H1 (cell line): ENCODE data around the gene THUMPD3. TPM values are rescaled to one million over a fixed set of nuclear protein-coding genes. Genes with fewer than 3 reads are reported as not detected.

Experiments
- CTCF ChIA-PET: fragments of 300-600 bp; sonication (Branson Sonifier 250); formaldehyde crosslinking; loops from one replicate; lab custom pipeline; 2021; ENCODE audit not compliant: partially characterized antibody; lab: Charles Lee
- POLR2A ChIA-PET: fragments of 300-600 bp; sonication (Branson Sonifier 250); formaldehyde crosslinking; loops from one replicate; lab custom pipeline; 2021; ENCODE audit warnings: inconsistent platforms; ENCODE audit not compliant: partially characterized antibody; lab: Charles Lee
- DNase-seq, 2 experiments: peaks; one replicate each; pipeline versions ENCODE4 v3.0.0 to v3.0.0-alpha.2; 2010 to 2022; ENCODE audit warnings: low spot score in 2 of 2, low read depth in 1 of 2, mixed read lengths in 1 of 2
- FAIRE-seq: peaks from 2 replicates; lab custom pipeline; 2011; peaks lifted over from hg19 to GRCh38; lab: Jason Lieb, UNC
- H2AFZ ChIP-seq: 2 replicates; pipeline ENCODE4 v1.8.1; 2012; ENCODE audit warnings: low read length, inconsistent platforms
- H2AK5ac ChIP-seq: 2 replicates; pipeline ENCODE4 v1.6.1; 2013; ENCODE audit warnings: low read depth, low read length
- H2BK120ac ChIP-seq: replicated peaks from 2 replicates; pipeline ENCODE3; 2013; ENCODE audit warnings: low read depth, low read length, inconsistent platforms
- H2BK12ac ChIP-seq: 2 replicates; pipeline ENCODE4 v1.6.1; 2013; ENCODE audit warnings: low read depth, low read length
- H2BK15ac ChIP-seq: 2 replicates; pipeline ENCODE4 v1.6.1; 2013; ENCODE audit warnings: low read length
- H2BK20ac ChIP-seq: 2 replicates; pipeline ENCODE4 v1.6.1; 2013; ENCODE audit warnings: low read length
- H2BK5ac ChIP-seq: 2 replicates; pipeline ENCODE4 v1.6.1; 2013; ENCODE audit warnings: low read depth, low read length
- H3K14ac ChIP-seq: 2 replicates; pipeline ENCODE4 v1.6.1; 2013; ENCODE audit warnings: inconsistent platforms; ENCODE audit not compliant: insufficient read length
- H3K18ac ChIP-seq: 2 replicates; pipeline ENCODE4 v1.6.1; 2013; ENCODE audit warnings: low read length; ENCODE audit errors: extremely low read depth
- H3K23ac ChIP-seq: 2 replicates; pipeline ENCODE4 v1.6.1; 2013; ENCODE audit warnings: inconsistent platforms; ENCODE audit not compliant: insufficient read length
- H3K23me2 ChIP-seq: 2 replicates; pipeline ENCODE4 v1.6.1; 2013; ENCODE audit warnings: low read depth, low read length
- H3K27ac ChIP-seq: 2 replicates; pipeline ENCODE4 v1.6.1; 2011; ENCODE audit warnings: low read depth, low read length, inconsistent platforms
- H3K27me3 ChIP-seq, 4 experiments: replicated peaks in 1 of 4; 1 replicate in 1 of 4; 2 replicates in 3 of 4; pipeline versions ENCODE4 v1.6.1 to v1.8.1; 2011 to 2013; ENCODE audit warnings: low read length in 3 of 4, mild to moderate bottlenecking in 3 of 4, inconsistent platforms in 2 of 4, mixed read lengths in 2 of 4, moderate library complexity in 1 of 4; ENCODE audit not compliant: control insufficient read depth in 3 of 4, insufficient read depth in 3 of 4; ENCODE audit errors: extremely low read depth in 1 of 4
- H3K36me3 ChIP-seq, 4 experiments: 2 replicates each; pipeline versions ENCODE4 v1.6.1 to v1.8.1; 2011 to 2013; ENCODE audit warnings: mild to moderate bottlenecking in 4 of 4, low read length in 3 of 4, moderate library complexity in 2 of 4, control low read depth in 1 of 4, inconsistent platforms in 1 of 4; ENCODE audit not compliant: insufficient read depth in 4 of 4, control insufficient read depth in 2 of 4
- H3K4ac ChIP-seq: replicated peaks from 2 replicates; pipeline ENCODE3; 2013; ENCODE audit warnings: low read length, low read depth, mixed read lengths, inconsistent platforms; ENCODE audit not compliant: insufficient read length
- H3K4me1 ChIP-seq, 4 experiments: replicated peaks in 1 of 4; 1 replicate in 1 of 4; 2 replicates in 3 of 4; pipeline versions ENCODE4 v1.6.1 to v1.8.1; 2011 to 2013; ENCODE audit warnings: low read length in 3 of 4, inconsistent platforms in 2 of 4, mixed read lengths in 1 of 4; ENCODE audit not compliant: insufficient read depth in 4 of 4, control insufficient read depth in 3 of 4
- H3K4me2 ChIP-seq, 2 experiments: 2 replicates each; pipeline versions ENCODE4 v1.6.1 to v1.8.1; 2011 to 2013; ENCODE audit warnings: low read depth in 2 of 2, low read length in 2 of 2, control low read depth in 1 of 2, inconsistent platforms in 1 of 2, mild to moderate bottlenecking in 1 of 2; ENCODE audit not compliant: insufficient read depth in 1 of 2
- H3K4me3 ChIP-seq, 4 experiments: fragments of 200-600, 300-600 bp in 1 of 4; sonication (generic), shearing (Covaris generic), sonication (Bioruptor Twin) in 1 of 4; 2 replicates each; pipeline versions ENCODE4 v1.5.1 to v1.8.1; 2011 to 2016; ENCODE audit warnings: low read length in 4 of 4, low read depth in 3 of 4, control low read depth in 2 of 4, inconsistent platforms in 2 of 4, mild to moderate bottlenecking in 2 of 4, mixed read lengths in 1 of 4, moderate library complexity in 1 of 4; ENCODE audit not compliant: insufficient read depth in 2 of 4; ENCODE audit errors: extremely low read depth in 1 of 4
- H3K56ac ChIP-seq: replicated peaks from 2 replicates; pipeline ENCODE3; 2013; ENCODE audit warnings: low read depth, mild to moderate bottlenecking, mixed read lengths, low read length, inconsistent platforms; ENCODE audit not compliant: insufficient read length
- H3K79me1 ChIP-seq: 2 replicates; pipeline ENCODE4 v1.6.1; 2013; ENCODE audit warnings: low read depth, low read length, control low read depth
- H3K79me2 ChIP-seq, 2 experiments: 2 replicates each; pipeline versions ENCODE4 v1.6.1 to v1.8.1; 2012 to 2013; ENCODE audit warnings: low read length in 2 of 2, mild to moderate bottlenecking in 2 of 2, inconsistent platforms in 1 of 2; ENCODE audit not compliant: insufficient read depth in 2 of 2, control insufficient read depth in 1 of 2
- H3K9ac ChIP-seq, 4 experiments: replicated peaks in 1 of 4; 1 replicate in 1 of 4; 2 replicates in 3 of 4; pipeline versions ENCODE4 v1.6.1 to v1.8.1; 2011 to 2013; ENCODE audit warnings: low read depth in 3 of 4, low read length in 3 of 4, control low read depth in 2 of 4, mild to moderate bottlenecking in 2 of 4, moderate library complexity in 2 of 4, inconsistent platforms in 1 of 4; ENCODE audit errors: extremely low read depth in 1 of 4
- H3K9me3 ChIP-seq, 2 experiments: 2 replicates each; pipeline versions ENCODE4 v1.6.1 to v1.8.1; 2012 to 2013; ENCODE audit warnings: mild to moderate bottlenecking in 2 of 2, moderate library complexity in 2 of 2, control low read depth in 1 of 2, inconsistent platforms in 1 of 2, low read depth in 1 of 2, low read length in 1 of 2, mixed read lengths in 1 of 2; ENCODE audit not compliant: insufficient read depth in 2 of 2
- H4K20me1 ChIP-seq, 2 experiments: replicated peaks in 1 of 2; 2 replicates each; pipeline versions ENCODE3 to v1.8.1; 2011 to 2013; ENCODE audit warnings: inconsistent platforms in 2 of 2, low read length in 2 of 2, mild to moderate bottlenecking in 1 of 2; ENCODE audit not compliant: insufficient read depth in 2 of 2, control insufficient read depth in 1 of 2
- H4K5ac ChIP-seq: 2 replicates; pipeline ENCODE4 v1.6.1; 2013; ENCODE audit warnings: low read length, low read depth, mixed read lengths, inconsistent platforms; ENCODE audit not compliant: insufficient read length
- H4K8ac ChIP-seq: 2 replicates; pipeline ENCODE4 v1.8.0; 2013; ENCODE audit warnings: mild to moderate bottlenecking, moderate library complexity, low read length, inconsistent platforms; ENCODE audit not compliant: insufficient read depth; ENCODE audit errors: extremely low read depth
- H4K91ac ChIP-seq: replicated peaks from 2 replicates; pipeline ENCODE3; 2013; ENCODE audit warnings: low read length, mixed read lengths, inconsistent platforms; ENCODE audit not compliant: insufficient read length
- BRCA1 ChIP-seq: IDR thresholded peaks from 2 replicates; pipeline ENCODE4 v1.6.1; 2012; ENCODE audit warnings: low read depth, low read length, improper control_type of control experiment
- CTBP2 ChIP-seq: IDR thresholded peaks from 2 replicates; pipeline ENCODE4 v1.7.0; 2011; ENCODE audit warnings: borderline replicate concordance, mild to moderate bottlenecking, moderate library complexity, mixed read lengths, low read length; ENCODE audit not compliant: insufficient read depth, insufficient read length
- JUN ChIP-seq: IDR thresholded peaks from 2 replicates; pipeline ENCODE4 v1.6.1; 2011; ENCODE audit warnings: low read depth, mild to moderate bottlenecking, improper control_type of control experiment, low read length
- KDM5A ChIP-seq: fragments of 200-600 bp; IDR thresholded peaks from 2 replicates; pipeline ENCODE4 v1.7.1; 2012; ENCODE audit warnings: mild to moderate bottlenecking, low read length, inconsistent platforms, mixed read lengths
- RNF2 ChIP-seq: fragments of 200-900, 300-1000 bp; sonication (generic); IDR thresholded peaks from 2 replicates; pipeline ENCODE4 v1.7.1; 2016; ENCODE audit warnings: borderline replicate concordance, low read depth, mild to moderate bottlenecking, antibody characterized with exemption, low read length; ENCODE audit not compliant: poor library complexity, severe bottlenecking; ENCODE audit errors: missing control alignments
- SAP30 ChIP-seq: fragments of 300-600 bp; sonication (generic); IDR thresholded peaks from 2 replicates; pipeline ENCODE4 v1.7.1; 2012; ENCODE audit warnings: low read length, moderate library complexity, mild to moderate bottlenecking, inconsistent platforms; ENCODE audit not compliant: insufficient read depth, insufficient replicate concordance
- WGBS, 2 experiments: shearing (Covaris generic) in 1 of 2; methylation state at CpG; one replicate each; pipeline versions ENCODE4 v1.1.6 to v1.1.7; 2013 to 2015; ENCODE audit warnings: low lambda C conversion rate in 2 of 2, mixed read lengths in 2 of 2, inconsistent platforms in 1 of 2, low coverage in 1 of 2, missing lambda C conversion rate in 1 of 2; ENCODE audit not compliant: insufficient replicate concordance in 2 of 2, insufficient coverage in 1 of 2, insufficient read length in 1 of 2; ENCODE audit errors: extremely low coverage in 1 of 2, missing lambda C conversion rate in 1 of 2; 5-methylcytosine and 5-hydroxymethylcytosine counted together
- polyA plus RNA-seq, 7 experiments: library from polyadenylated mRNA; depleted of rRNA in 3 of 7; stranded (reverse) in 5 of 7; unstranded in 2 of 7; fragments of >200 nt in 5 of 7; fragments of 200-250 nt in 2 of 7; gene quantifications; 1 replicate in 5 of 7; 2 replicates in 1 of 7; 4 replicates in 1 of 7; pipeline versions ENCODE4 v1.2.1 to v1.2.3, GENCODE V29; 2011 to 2013; ENCODE audit warnings: missing spikeins in 2 of 7, mixed read lengths in 2 of 7
- total RNA-seq: library from RNA; stranded (reverse); fragmentation: NEBNext Ultra II Directional; extraction: Animal tissue kit (Norgen Biotek cat#: 25700); gene quantifications from 2 replicates; pipeline ENCODE4 v1.2.1, GENCODE V29; 2021
- TF ChIP-seq, protein P1 (sequence below): IDR thresholded peaks from 2 replicates; pipeline ENCODE4 v1.6.1; 2012; ENCODE audit warnings: inconsistent platforms

The THUMPD3 gene
- total and polyA plus RNA-seq, 2 of the 8 experiments (the other 6 are each of a cell fraction or from before 2014, with no cell fraction given) = 26.7 to 68.9 TPM

DNA sequence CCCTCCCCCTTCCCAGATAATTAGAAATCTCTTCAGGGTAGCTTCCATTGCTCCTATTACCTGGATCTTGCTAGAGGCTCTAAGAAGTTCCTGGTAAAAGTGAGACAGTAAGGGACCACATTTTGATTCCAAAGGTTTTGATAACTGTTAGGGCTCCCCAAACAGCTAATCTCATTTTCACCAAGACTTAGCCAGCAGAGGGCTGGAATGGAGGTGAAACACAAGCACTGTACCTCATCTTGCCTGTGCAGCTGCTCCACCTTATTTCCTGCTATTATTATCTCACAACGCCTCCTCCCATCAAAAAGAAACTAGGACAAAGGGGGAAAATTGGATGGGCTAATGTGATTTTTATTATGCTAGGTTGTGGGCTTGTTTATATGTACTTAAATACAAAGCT, 41.8 kb downstream of the THUMPD3 start:
- peaks cover 3% of the 10 kb centered on the region; the same call in 1 of the 2 replicates for H3K23me2 ChIP-seq
- no peak overlapping the region for H2AFZ ChIP-seq
- H3K23ac ChIP-seq = no peak overlapping the region
- peak overlapping the region; percentile 36 to 89 for H3K4me2 ChIP-seq
- H4K5ac ChIP-seq = peak overlapping the region; percentile 18
- CTCF ChIA-PET = interaction anchor here (0.6 to 1.7 kb wide), 5 partner anchors 10 to 676 kb away, joined by 3 to 6 read pairs (median 3); no protein-coding TSS in a partner anchor
- no peak overlapping the region for H2AK5ac ChIP-seq
- peaks cover 12 to 15% of the 10 kb centered on the region in 2 experiments for H4K20me1 ChIP-seq
- no peak overlapping the region for H4K91ac ChIP-seq
- H3K36me3 ChIP-seq = peaks cover 0 to 5% (median 0%) of the 10 kb centered on the region in 4 experiments; a peak in 1 of 8 replicates
- no peak overlapping the region for H2BK20ac ChIP-seq
- H2BK5ac ChIP-seq = no peak overlapping the region
- H3K9ac ChIP-seq = peak overlapping the region in 1 of 4 experiments; percentile 13; a peak in 1 of 7 replicates
- POLR2A ChIA-PET = interaction anchor here (1.1 to 4.1 kb wide), 4 partner anchors 9 to 20 kb away, joined by 3 to 80 read pairs (median 29); no protein-coding TSS in a partner anchor
- peaks cover 72 to 100% of the 10 kb centered on the region in 2 experiments for H3K79me2 ChIP-seq
- no peak overlapping the region for H2BK12ac ChIP-seq
- H3K27ac ChIP-seq = no peak overlapping the region
- no peak for DNase-seq
- TF ChIP-seq JUN (no peak), BRCA1 (no peak), RNF2 (no peak), CTBP2 (no peak), KDM5A (no peak), SAP30 (no peak)
- TF ChIP-seq, protein P1, sequence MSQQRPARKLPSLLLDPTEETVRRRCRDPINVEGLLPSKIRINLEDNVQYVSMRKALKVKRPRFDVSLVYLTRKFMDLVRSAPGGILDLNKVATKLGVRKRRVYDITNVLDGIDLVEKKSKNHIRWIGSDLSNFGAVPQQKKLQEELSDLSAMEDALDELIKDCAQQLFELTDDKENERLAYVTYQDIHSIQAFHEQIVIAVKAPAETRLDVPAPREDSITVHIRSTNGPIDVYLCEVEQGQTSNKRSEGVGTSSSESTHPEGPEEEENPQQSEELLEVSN = no peak
- no peaks in the 10 kb centered on the region for H3K79me1 ChIP-seq
- H2BK120ac ChIP-seq = no peak overlapping the region
- WGBS, 2 experiments = 59% methylated on average over 1 of the region's 1 CpG; no CpG with 5 or more reads in 1 of the 2 experiments
- FAIRE-seq = no peak
- H2BK15ac ChIP-seq = no peak overlapping the region
- H3K9me3 ChIP-seq = no peaks in the 10 kb centered on the region
- H3K18ac ChIP-seq = no peak overlapping the region
- no peak overlapping the region for H3K4ac ChIP-seq
- H3K4me3 ChIP-seq = peak overlapping the region in 1 of 4 experiments; percentile 99; a peak in 2 of 8 replicates
- peaks cover 4 to 31% (median 15%) of the 10 kb centered on the region in 4 experiments; a peak in 5 of 7 replicates for H3K4me1 ChIP-seq
- no peak overlapping the region for H4K8ac ChIP-seq
- no peak overlapping the region for H3K14ac ChIP-seq
- H3K27me3 ChIP-seq = no peaks in the 10 kb centered on the region
- H3K56ac ChIP-seq = no peak overlapping the region
